ENCODE data around the gene ERC2. TPM values are rescaled to one million over a fixed set of nuclear protein-coding genes. Genes with fewer than 3 reads are reported as not detected.

The ERC2 gene
- total and polyA plus RNA-seq, 2 of the 13 experiments (the other 11 are each of a cell fraction or from before 2014, with no cell fraction given), result 0.16 to 0.22 TPM

DNA sequence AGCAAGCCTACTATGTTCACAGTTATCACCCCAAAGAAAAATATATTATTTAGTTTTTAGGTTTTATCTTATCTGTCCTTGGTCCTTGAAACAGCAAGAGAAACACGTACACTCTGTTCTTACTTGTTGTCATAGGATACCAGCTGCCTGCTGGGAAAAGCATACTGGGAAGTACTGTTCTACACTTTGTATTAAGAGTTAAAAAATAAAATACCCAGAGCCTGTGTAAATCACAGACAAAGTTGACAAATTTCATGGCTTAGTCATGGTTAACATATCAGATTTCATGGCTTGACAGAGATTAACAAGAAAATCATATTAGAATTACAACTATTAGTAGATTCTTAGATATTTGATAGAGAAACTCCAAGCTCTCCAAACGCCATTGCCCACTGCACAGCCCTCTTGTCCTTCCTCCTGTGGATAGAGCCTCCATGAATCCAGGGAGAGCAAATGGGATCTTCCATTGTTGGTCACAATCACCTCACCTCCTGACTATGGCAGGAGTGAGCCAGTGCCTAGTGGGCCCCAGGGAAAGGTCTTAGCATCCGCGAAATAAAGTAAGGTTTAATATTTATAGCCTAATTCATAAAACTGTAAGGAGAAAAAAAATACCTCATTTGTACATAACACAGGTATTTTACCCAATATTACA lies 853.1 kb downstream of the ERC2 start:
- in situ Hi-C loops (cut with HindIII; ENCODE audit: extremely low pct_ligation_motif_present, low pct_unique_long_range_greater_than_20kb), result no loop called here
- TF ChIP-seq RAD21 (CRISPR knock-in tag; IDR thresholded peaks at IDR 0.05), result no peak
- TF ChIP-seq, protein P1, sequence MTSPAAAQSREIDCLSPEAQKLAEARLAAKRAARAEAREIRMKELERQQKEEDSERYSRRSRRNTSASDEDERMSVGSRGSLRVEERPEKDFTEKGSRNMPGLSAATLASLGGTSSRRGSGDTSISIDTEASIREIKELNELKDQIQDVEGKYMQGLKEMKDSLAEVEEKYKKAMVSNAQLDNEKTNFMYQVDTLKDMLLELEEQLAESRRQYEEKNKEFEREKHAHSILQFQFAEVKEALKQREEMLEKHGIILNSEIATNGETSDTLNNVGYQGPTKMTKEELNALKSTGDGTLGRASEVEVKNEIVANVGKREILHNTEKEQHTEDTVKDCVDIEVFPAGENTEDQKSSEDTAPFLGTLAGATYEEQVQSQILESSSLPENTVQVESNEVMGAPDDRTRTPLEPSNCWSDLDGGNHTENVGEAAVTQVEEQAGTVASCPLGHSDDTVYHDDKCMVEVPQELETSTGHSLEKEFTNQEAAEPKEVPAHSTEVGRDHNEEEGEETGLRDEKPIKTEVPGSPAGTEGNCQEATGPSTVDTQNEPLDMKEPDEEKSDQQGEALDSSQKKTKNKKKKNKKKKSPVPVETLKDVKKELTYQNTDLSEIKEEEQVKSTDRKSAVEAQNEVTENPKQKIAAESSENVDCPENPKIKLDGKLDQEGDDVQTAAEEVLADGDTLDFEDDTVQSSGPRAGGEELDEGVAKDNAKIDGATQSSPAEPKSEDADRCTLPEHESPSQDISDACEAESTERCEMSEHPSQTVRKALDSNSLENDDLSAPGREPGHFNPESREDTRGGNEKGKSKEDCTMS (CRISPR knock-in tag; conservative IDR thresholded peaks at IDR 0.05), result no peak
- TF ChIP-seq, protein P2, sequence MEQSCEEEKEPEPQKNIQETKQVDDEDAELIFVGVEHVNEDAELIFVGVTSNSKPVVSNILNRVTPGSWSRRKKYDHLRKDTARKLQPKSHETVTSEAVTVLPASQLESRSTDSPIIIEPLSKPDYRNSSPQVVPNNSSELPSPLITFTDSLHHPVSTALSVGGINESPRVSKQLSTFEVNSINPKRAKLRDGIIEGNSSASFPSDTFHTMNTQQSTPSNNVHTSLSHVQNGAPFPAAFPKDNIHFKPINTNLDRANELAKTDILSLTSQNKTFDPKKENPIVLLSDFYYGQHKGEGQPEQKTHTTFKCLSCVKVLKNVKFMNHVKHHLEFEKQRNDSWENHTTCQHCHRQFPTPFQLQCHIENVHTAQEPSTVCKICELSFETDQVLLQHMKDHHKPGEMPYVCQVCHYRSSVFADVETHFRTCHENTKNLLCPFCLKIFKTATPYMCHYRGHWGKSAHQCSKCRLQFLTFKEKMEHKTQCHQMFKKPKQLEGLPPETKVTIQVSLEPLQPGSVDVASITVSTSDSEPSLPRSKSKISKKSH (CRISPR knock-in tag; IDR thresholded peaks at IDR 0.05; ENCODE audit: borderline replicate concordance), result no peak
- no peak for TF ChIP-seq MATR3 (CRISPR knock-in tag; IDR thresholded peaks at IDR 0.05)
- TF ChIP-seq IRX3 (CRISPR knock-in tag; IDR thresholded peaks at IDR 0.05; ENCODE audit: borderline replicate concordance, low read depth), result no peak
- no peak for TF ChIP-seq ZNF878 (CRISPR knock-in tag; IDR thresholded peaks at IDR 0.05)
- TF ChIP-seq, protein P3, sequence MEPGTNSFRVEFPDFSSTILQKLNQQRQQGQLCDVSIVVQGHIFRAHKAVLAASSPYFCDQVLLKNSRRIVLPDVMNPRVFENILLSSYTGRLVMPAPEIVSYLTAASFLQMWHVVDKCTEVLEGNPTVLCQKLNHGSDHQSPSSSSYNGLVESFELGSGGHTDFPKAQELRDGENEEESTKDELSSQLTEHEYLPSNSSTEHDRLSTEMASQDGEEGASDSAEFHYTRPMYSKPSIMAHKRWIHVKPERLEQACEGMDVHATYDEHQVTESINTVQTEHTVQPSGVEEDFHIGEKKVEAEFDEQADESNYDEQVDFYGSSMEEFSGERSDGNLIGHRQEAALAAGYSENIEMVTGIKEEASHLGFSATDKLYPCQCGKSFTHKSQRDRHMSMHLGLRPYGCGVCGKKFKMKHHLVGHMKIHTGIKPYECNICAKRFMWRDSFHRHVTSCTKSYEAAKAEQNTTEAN (CRISPR knock-in tag; conservative IDR thresholded peaks at IDR 0.05), result no peak
- TF ChIP-seq ELF1 (CRISPR knock-in tag; IDR thresholded peaks at IDR 0.05), result no peak
- no peak for TF ChIP-seq KDM6A (CRISPR knock-in tag; IDR thresholded peaks at IDR 0.05; ENCODE audit: low read depth)
- TF ChIP-seq, protein P4, sequence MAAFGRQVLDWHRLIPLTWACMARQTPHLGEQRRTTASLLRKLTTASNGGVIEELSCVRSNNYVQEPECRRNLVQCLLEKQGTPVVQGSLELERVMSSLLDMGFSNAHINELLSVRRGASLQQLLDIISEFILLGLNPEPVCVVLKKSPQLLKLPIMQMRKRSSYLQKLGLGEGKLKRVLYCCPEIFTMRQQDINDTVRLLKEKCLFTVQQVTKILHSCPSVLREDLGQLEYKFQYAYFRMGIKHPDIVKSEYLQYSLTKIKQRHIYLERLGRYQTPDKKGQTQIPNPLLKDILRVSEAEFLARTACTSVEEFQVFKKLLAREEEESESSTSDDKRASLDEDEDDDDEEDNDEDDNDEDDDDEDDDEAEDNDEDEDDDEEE (CRISPR knock-in tag; IDR thresholded peaks at IDR 0.05), result no peak
- TF ChIP-seq, protein P5, sequence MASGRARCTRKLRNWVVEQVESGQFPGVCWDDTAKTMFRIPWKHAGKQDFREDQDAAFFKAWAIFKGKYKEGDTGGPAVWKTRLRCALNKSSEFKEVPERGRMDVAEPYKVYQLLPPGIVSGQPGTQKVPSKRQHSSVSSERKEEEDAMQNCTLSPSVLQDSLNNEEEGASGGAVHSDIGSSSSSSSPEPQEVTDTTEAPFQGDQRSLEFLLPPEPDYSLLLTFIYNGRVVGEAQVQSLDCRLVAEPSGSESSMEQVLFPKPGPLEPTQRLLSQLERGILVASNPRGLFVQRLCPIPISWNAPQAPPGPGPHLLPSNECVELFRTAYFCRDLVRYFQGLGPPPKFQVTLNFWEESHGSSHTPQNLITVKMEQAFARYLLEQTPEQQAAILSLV (CRISPR knock-in tag; IDR thresholded peaks at IDR 0.05; ENCODE audit: borderline replicate concordance), result no peak
- TF ChIP-seq ZNF616 (CRISPR knock-in tag; IDR thresholded peaks at IDR 0.05; ENCODE audit: low read depth), result no peak
- Histone ChIP-seq H3K79me2 (ENCODE audit: insufficient read depth, low read length) (no peaks in the 10 kb centered on the region), H2AFZ (ENCODE audit: low read length) (no peak overlapping the region), H3K4me1 (ENCODE audit: insufficient read depth, low read length) (no peaks in the 10 kb centered on the region), H3K4me2 (ENCODE audit: low read depth, low read length) (no peak overlapping the region), H3K27me3 (ENCODE audit: control insufficient read depth in 1 of 2, insufficient read depth in 2 of 2, low read length in 2 of 2) (no peaks in the 10 kb centered on the region), H4K20me1 (ENCODE audit: insufficient read depth, low read length) (no peaks in the 10 kb centered on the region), H3K9me3 (ENCODE audit: low read length) (no peaks in the 10 kb centered on the region), H3K4me3 (replicated peaks in 1 of 3; ENCODE audit: insufficient read depth in 1 of 3, low read depth in 2 of 3, low read length in 3 of 3) (no peak overlapping the region), H3K27ac (ENCODE audit: extremely low read length, insufficient read depth, low read length) (no peak overlapping the region), H3K36me3 (replicated peaks in 1 of 2; ENCODE audit: control insufficient read depth in 1 of 2, insufficient read depth in 2 of 2, low read length in 2 of 2) (no peaks in the 10 kb centered on the region), H3K9ac (ENCODE audit: insufficient read depth, low read depth, low read length) (no peak overlapping the region)
- BruUV-seq (replicated peaks), result no TSS peak
- no peak for ATAC-seq
- no peak for FAIRE-seq
- POLR2A ChIA-PET, result no interaction called here
- DNase-seq (ENCODE audit: low spot score), result no peak
- intact Hi-C loops (cut with micrococcal nuclease; ENCODE audit: unreplicated experiment), result no loop called here
- CTCF ChIA-PET (ENCODE audit: low intra/inter-chr PET ratio, low total read pairs), result no interaction called here
- 43% methylated on average over 4 of the region's 4 CpGs for WGBS (ENCODE audit: low lambda C conversion rate)
